Lung (tissue), 12 donors: ENCODE measurements around the gene TPD52L2. TPM values are rescaled to one million over a fixed set of nuclear protein-coding genes. Genes with fewer than 3 reads are reported as not detected.
A peak's percentile ranks its signal among the peaks of the same experiment; 100 is the strongest.

Experiments
- ATAC-seq: fragments of 200-7000 bp; cut with Tn5 transposase; one replicate; pipeline ENCODE4 v1.9.1; 2020; ENCODE audit warnings: moderate number of reproducible peaks; ENCODE audit not compliant: insufficient read depth, low FRiP score
- DNase-seq, 3 donors: peaks; one replicate each; pipeline ENCODE4 v3.0.0-alpha.2; 2013 to 2017
- H3K27ac ChIP-seq, 2 donors: one replicate each; pipeline ENCODE4 v1.5.1; 2013; ENCODE audit warnings: mild to moderate bottlenecking in 2 of 2, moderate library complexity in 2 of 2, control low read depth in 1 of 2, inconsistent platforms in 1 of 2, low read depth in 1 of 2, low read length in 1 of 2
- H3K27me3 ChIP-seq, 3 donors: one replicate each; pipeline ENCODE4 v1.5.1; 2013; ENCODE audit warnings: low read length in 2 of 3; ENCODE audit not compliant: control insufficient read depth in 3 of 3, insufficient read depth in 3 of 3
- H3K36me3 ChIP-seq, 4 donors: one replicate each; pipeline ENCODE4 v1.5.1; 2013; ENCODE audit warnings: low read length in 4 of 4, mild to moderate bottlenecking in 1 of 4, moderate library complexity in 1 of 4; ENCODE audit not compliant: control insufficient read depth in 4 of 4, insufficient read depth in 4 of 4
- H3K4me1 ChIP-seq, 5 donors: one replicate each; pipeline ENCODE4 v1.5.1; 2013; ENCODE audit warnings: low read length in 5 of 5, mild to moderate bottlenecking in 2 of 5, moderate library complexity in 1 of 5; ENCODE audit not compliant: control insufficient read depth in 5 of 5, insufficient read depth in 5 of 5
- H3K4me3 ChIP-seq: one replicate; pipeline ENCODE4 v1.5.1; 2013; ENCODE audit warnings: mild to moderate bottlenecking, control low read depth, moderate library complexity
- H3K9ac ChIP-seq, 2 donors: one replicate each; pipeline ENCODE4 v1.5.1; 2013; ENCODE audit warnings: low read length in 2 of 2, control low read depth in 1 of 2; ENCODE audit not compliant: insufficient read depth in 1 of 2
- H3K9me3 ChIP-seq, 4 donors: one replicate each; pipeline ENCODE4 v1.5.1; 2013; ENCODE audit warnings: low read length in 3 of 4, mild to moderate bottlenecking in 1 of 4, moderate library complexity in 1 of 4; ENCODE audit not compliant: control insufficient read depth in 4 of 4, insufficient read depth in 3 of 4
- WGBS, 2 donors: extraction: QIAGEN DNeasy Blood & Tissue Kit; methylation state at CpG; one replicate each; pipeline ENCODE4 v1.1.7; 2013; 5-methylcytosine and 5-hydroxymethylcytosine counted together
- polyA plus RNA-seq, 2 donors: library from polyadenylated mRNA; stranded (reverse); fragments of 200-250 nt; gene quantifications; one replicate each; pipeline ENCODE4 v1.2.1, GENCODE V29; 2013
- total RNA-seq, 2 donors: library from RNA; depleted of rRNA in 1 of 2; stranded (reverse); fragments of >200 nt in 1 of 2; gene quantifications; one replicate each; pipeline ENCODE4 v1.2.1, GENCODE V29; 2014 to 2021
- TF ChIP-seq, protein P1 (sequence below): IDR thresholded peaks from 2 replicates; pipeline ENCODE4 v1.5.1; 2012; ENCODE audit warnings: mild to moderate bottlenecking; ENCODE audit errors: control extremely low read depth, extremely low read depth
- donor health status: control.
- donor health status: control.
- donor health status: Bipolar disorder and iron deficiency.
- donor health status: healthy.
- donor health status: DM: yes; HTN: yes; CAD: no.

The TPD52L2 gene
- total and polyA plus RNA-seq, 4 donors, result 66.2 to 130 (median 79.3) TPM

DNA sequence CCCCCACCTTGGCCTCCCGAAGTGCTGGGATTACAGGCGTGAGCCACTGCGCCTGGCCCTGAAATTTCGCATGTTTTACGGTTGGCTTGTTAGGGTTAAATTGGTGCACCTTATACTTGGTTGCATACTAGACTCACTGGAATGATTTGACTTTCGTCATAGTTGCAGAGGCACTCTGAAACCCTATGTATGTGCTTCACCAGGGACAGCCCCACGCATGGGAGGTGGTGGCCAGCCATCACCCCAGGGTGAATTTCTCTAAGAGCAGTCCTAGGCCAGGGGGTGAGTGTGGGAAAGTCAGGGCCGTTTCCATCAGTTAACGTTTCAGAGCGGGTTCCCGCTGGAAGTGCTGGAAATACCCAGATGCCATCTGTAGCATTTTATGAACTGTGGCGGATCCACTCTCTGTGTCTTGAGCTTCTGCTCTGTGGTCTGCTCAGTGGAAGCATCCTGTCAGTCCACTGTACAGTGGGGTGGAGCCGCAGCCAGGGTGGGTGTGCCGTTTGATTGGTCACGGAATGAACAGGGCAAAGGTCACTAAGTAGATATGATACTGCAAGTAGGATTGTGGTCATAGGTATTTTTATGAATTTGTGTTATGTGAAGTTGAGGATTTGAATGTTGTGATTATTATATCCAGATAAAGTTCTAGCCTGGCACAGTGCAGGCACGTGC, 43.1 kb downstream of the TPD52L2 start:
- TF ChIP-seq, protein P1, sequence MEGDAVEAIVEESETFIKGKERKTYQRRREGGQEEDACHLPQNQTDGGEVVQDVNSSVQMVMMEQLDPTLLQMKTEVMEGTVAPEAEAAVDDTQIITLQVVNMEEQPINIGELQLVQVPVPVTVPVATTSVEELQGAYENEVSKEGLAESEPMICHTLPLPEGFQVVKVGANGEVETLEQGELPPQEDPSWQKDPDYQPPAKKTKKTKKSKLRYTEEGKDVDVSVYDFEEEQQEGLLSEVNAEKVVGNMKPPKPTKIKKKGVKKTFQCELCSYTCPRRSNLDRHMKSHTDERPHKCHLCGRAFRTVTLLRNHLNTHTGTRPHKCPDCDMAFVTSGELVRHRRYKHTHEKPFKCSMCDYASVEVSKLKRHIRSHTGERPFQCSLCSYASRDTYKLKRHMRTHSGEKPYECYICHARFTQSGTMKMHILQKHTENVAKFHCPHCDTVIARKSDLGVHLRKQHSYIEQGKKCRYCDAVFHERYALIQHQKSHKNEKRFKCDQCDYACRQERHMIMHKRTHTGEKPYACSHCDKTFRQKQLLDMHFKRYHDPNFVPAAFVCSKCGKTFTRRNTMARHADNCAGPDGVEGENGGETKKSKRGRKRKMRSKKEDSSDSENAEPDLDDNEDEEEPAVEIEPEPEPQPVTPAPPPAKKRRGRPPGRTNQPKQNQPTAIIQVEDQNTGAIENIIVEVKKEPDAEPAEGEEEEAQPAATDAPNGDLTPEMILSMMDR, result no peak
- Histone ChIP-seq H3K36me3 (peaks cover 0 to 2% (median 0%) of the 10 kb centered on the region in 4 donors), H3K27ac (no peak overlapping the region), H3K9me3 (no peaks in the 10 kb centered on the region), H3K4me3 (no peak overlapping the region), H3K9ac (no peak overlapping the region), H3K27me3 (no peaks in the 10 kb centered on the region), H3K4me1 (peaks cover 0 to 1% (median 0%) of the 10 kb centered on the region in 5 donors)
- ATAC-seq (no peak), DNase-seq (no peak)
- 76 to 81% methylated on average over 16 of the region's 16 CpGs for WGBS, 2 donors

GRCh38 chr20:63911176-63911575, 46.1 kb downstream of the TPD52L2 start:
- no peaks in the 10 kb centered on the region for H3K9me3 ChIP-seq
- H3K9ac ChIP-seq, result no peak overlapping the region
- TF ChIP-seq, protein P1, result no peak
- H3K27ac ChIP-seq, result peak overlapping the region in 1 of 2 donors; percentile 36
- peaks cover 0 to 3% (median 0%) of the 10 kb centered on the region in 4 donors for H3K36me3 ChIP-seq
- no peak overlapping the region for H3K4me3 ChIP-seq
- H3K27me3 ChIP-seq, result no peaks in the 10 kb centered on the region
- WGBS, 2 donors, result 45 to 51% methylated on average over 12 of the region's 12 CpGs
- ATAC-seq (no peak), DNase-seq (peak in 1 of 3 donors; percentile 7)
- peaks cover 0 to 3% (median 0%) of the 10 kb centered on the region in 5 donors for H3K4me1 ChIP-seq

DNA sequence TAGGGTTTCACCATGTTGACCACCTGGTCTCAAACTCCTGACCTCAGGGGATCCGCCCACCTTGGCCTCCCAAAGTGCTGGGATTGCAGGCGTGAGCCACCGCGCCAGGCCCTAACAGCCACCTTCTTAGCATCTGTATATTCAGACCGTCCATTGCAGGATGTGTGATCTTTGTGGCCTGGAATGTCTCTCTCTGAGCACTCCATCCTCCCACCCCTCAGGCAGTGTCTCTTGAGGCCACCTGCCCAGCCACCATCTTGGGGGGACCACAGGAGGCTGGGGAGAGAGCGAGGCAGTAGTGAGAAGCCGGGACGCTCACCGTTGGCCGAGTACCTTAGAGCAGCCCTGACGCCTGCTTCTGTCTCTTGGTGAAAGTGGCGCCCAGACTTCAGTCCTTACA, 48.7 kb downstream of the TPD52L2 start:
- H3K27me3 ChIP-seq, result no peaks in the 10 kb centered on the region
- no peak overlapping the region for H3K4me3 ChIP-seq
- DNase-seq (no peak), ATAC-seq (no peak)
- H3K9me3 ChIP-seq, result no peaks in the 10 kb centered on the region
- TF ChIP-seq, protein P1, result no peak
- no peak overlapping the region for H3K9ac ChIP-seq
- H3K4me1 ChIP-seq, result peaks cover 0 to 3% (median 0%) of the 10 kb centered on the region in 5 donors
- WGBS, 2 donors, result 93 to 96% methylated on average over 12 of the region's 12 CpGs
- no peak overlapping the region for H3K27ac ChIP-seq
- H3K36me3 ChIP-seq, result peaks cover 0 to 5% (median 2%) of the 10 kb centered on the region in 4 donors
